Keratinocyte (primary cell): Measurements from ENCODE around the gene OLIG1. TPM values are rescaled to one million over a fixed set of nuclear protein-coding genes. Genes with fewer than 3 reads are reported as not detected.

ENCODE experiments used
- DNase-seq: peaks from one replicate; pipeline ENCODE4 v3.0.0-alpha.2; 2011; ENCODE audit warnings: low read depth, missing footprints, low spot score
- FAIRE-seq: peaks from 2 replicates; lab custom pipeline; 2011; peaks lifted over from hg19 to GRCh38; lab: Jason Lieb, UNC
- H2AFZ ChIP-seq: 2 replicates; pipeline ENCODE4 v1.6.0; 2012; ENCODE audit warnings: low read length, control low read depth, inconsistent platforms; ENCODE audit not compliant: control insufficient read depth
- H3K27ac ChIP-seq: 2 replicates; pipeline ENCODE4 v1.5.1; 2011; ENCODE audit warnings: low read length; ENCODE audit not compliant: control insufficient read depth, insufficient read depth
- H3K27me3 ChIP-seq: 3 replicates; pipeline ENCODE4 v1.6.0; 2011; ENCODE audit warnings: low read length; ENCODE audit not compliant: control insufficient read depth, insufficient read depth; ENCODE audit errors: extremely low read depth
- H3K36me3 ChIP-seq, 2 experiments: 2 replicates in 1 of 2; 3 replicates in 1 of 2; pipeline ENCODE4 v1.5.1; 2011; ENCODE audit warnings: low read length in 2 of 2, mild to moderate bottlenecking in 1 of 2; ENCODE audit not compliant: control insufficient read depth in 2 of 2, insufficient read depth in 2 of 2; ENCODE audit errors: extremely low read depth in 1 of 2
- H3K4me1 ChIP-seq: 3 replicates; pipeline ENCODE4 v1.5.1; 2011; ENCODE audit warnings: low read length; ENCODE audit not compliant: control insufficient read depth, insufficient read depth; ENCODE audit errors: extremely low read depth
- H3K4me2 ChIP-seq: 3 replicates; pipeline ENCODE4 v1.6.0; 2011; ENCODE audit warnings: low read depth, low read length; ENCODE audit not compliant: control insufficient read depth, insufficient read depth; ENCODE audit errors: extremely low read depth
- H3K4me3 ChIP-seq, 3 experiments: fragments of 200-600 bp in 1 of 3; sonication (generic) in 1 of 3; 2 replicates in 2 of 3; 3 replicates in 1 of 3; pipeline ENCODE4 v1.5.1; 2011 to 2016; ENCODE audit warnings: low read length in 3 of 3, mild to moderate bottlenecking in 3 of 3, control low read depth in 2 of 3, inconsistent platforms in 1 of 3, low read depth in 1 of 3, mixed read lengths in 1 of 3, mixed run types in 1 of 3, moderate library complexity in 1 of 3; ENCODE audit not compliant: control insufficient read depth in 2 of 3, insufficient read depth in 2 of 3; ENCODE audit errors: extremely low read depth in 1 of 3
- H3K79me2 ChIP-seq: 2 replicates; pipeline ENCODE4 v1.6.0; 2012; ENCODE audit warnings: low read length; ENCODE audit not compliant: control insufficient read depth, insufficient read depth
- H3K9ac ChIP-seq: 3 replicates; pipeline ENCODE4 v1.6.0; 2011; ENCODE audit warnings: low read length; ENCODE audit not compliant: control insufficient read depth, insufficient read depth; ENCODE audit errors: extremely low read depth
- H3K9me1 ChIP-seq: 3 replicates; pipeline ENCODE4 v1.6.0; 2011; ENCODE audit warnings: low read length; ENCODE audit not compliant: control insufficient read depth, insufficient read depth; ENCODE audit errors: extremely low read depth
- H3K9me3 ChIP-seq: 2 replicates; pipeline ENCODE4 v1.5.1; 2012; ENCODE audit warnings: low read depth, low read length; ENCODE audit not compliant: control insufficient read depth
- H4K20me1 ChIP-seq: 3 replicates; pipeline ENCODE4 v1.6.0; 2011; ENCODE audit warnings: low read length; ENCODE audit not compliant: control insufficient read depth, insufficient read depth; ENCODE audit errors: extremely low read depth
- CTCF ChIP-seq, 3 experiments: IDR thresholded peaks in 1 of 3; conservative IDR thresholded peaks in 1 of 3; optimal IDR thresholded peaks in 1 of 3; 2 replicates in 2 of 3; 3 replicates in 1 of 3; pipeline versions ENCODE3 to v1.5.1; 2011; ENCODE audit warnings: low read length in 3 of 3, mild to moderate bottlenecking in 3 of 3, moderate library complexity in 2 of 3, control low read depth in 1 of 3, inconsistent platforms in 1 of 3; ENCODE audit not compliant: insufficient read depth in 2 of 3; ENCODE audit errors: extremely low read depth in 1 of 3
- EZH2 ChIP-seq: IDR thresholded peaks from one replicate; pipeline ENCODE4 v1.6.1; 2012; ENCODE audit warnings: inconsistent platforms, mild to moderate bottlenecking, low read length, moderate library complexity
- dilution Hi-C: fragments of 300-500 bp; cut with MboI; formaldehyde crosslinking; loops from one replicate; pipeline ENCODE4 v1.7.0; 2020; ENCODE audit warnings: low sequenced_read_pairs; ENCODE audit not compliant: extremely low pct_ligation_motif_present
- polyA plus RNA-seq, 5 experiments: library from polyadenylated mRNA; depleted of rRNA in 3 of 5; stranded (reverse) in 3 of 5; stranded (forward) in 1 of 5; unstranded in 1 of 5; fragments of >200 nt; gene quantifications; 1 replicate in 1 of 5; 2 replicates in 3 of 5; 3 replicates in 1 of 5; pipeline versions ENCODE4 v1.2.1 to v1.2.3, GENCODE V29; 2011 to 2012; ENCODE audit warnings: missing spikeins in 2 of 5, low read depth in 1 of 5, low replicate concordance in 1 of 5

The OLIG1 gene
- polyA plus RNA-seq, 1 donor (not counting 4 experiments of a cell fraction or from before 2014, with no cell fraction given) = not detected

- Histone ChIP-seq H3K9me1 (no peaks in the 10 kb centered on the region), H4K20me1 (no peaks in the 10 kb centered on the region), H3K79me2 (no peaks in the 10 kb centered on the region), H3K4me3 (no peak overlapping the region), H3K27me3 (peaks cover 14% of the 10 kb centered on the region), H2AFZ (no peak overlapping the region), H3K4me2 (no peak overlapping the region), H3K36me3 (no peaks in the 10 kb centered on the region), H3K9ac (no peak overlapping the region), H3K9me3 (no peaks in the 10 kb centered on the region), H3K4me1 (no peaks in the 10 kb centered on the region), H3K27ac (no peak overlapping the region)
- TF ChIP-seq CTCF (optimal IDR thresholded peaks at IDR 0.05 in 1 of 3, IDR thresholded peaks at IDR 0.05 in 1 of 3, conservative IDR thresholded peaks at IDR 0.05 in 1 of 3; ENCODE audit: extremely low read depth in 1 of 3, insufficient read depth in 2 of 3, low read length in 3 of 3) (no peak), EZH2 (no peak)
- dilution Hi-C loops = no loop called here
- no peak for FAIRE-seq
- no peak for DNase-seq
These were observed 26.5 kb downstream of the OLIG1 start for GRCh38 chr21:33096426-33096825.

- Histone ChIP-seq H3K9me3 (no peaks in the 10 kb centered on the region), H3K4me2 (no peak overlapping the region), H3K9me1 (no peaks in the 10 kb centered on the region), H3K79me2 (no peaks in the 10 kb centered on the region), H3K27me3 (peaks cover 21% of the 10 kb centered on the region), H2AFZ (no peak overlapping the region), H3K36me3 (no peaks in the 10 kb centered on the region), H3K4me3 (no peak overlapping the region), H3K9ac (no peak overlapping the region), H3K27ac (no peak overlapping the region), H3K4me1 (no peaks in the 10 kb centered on the region), H4K20me1 (no peaks in the 10 kb centered on the region)
- DNase-seq (no peak), FAIRE-seq (no peak)
- dilution Hi-C loops = no loop called here
- TF ChIP-seq EZH2 (no peak), CTCF (optimal IDR thresholded peaks at IDR 0.05 in 1 of 3, IDR thresholded peaks at IDR 0.05 in 1 of 3, conservative IDR thresholded peaks at IDR 0.05 in 1 of 3; ENCODE audit: extremely low read depth in 1 of 3, insufficient read depth in 2 of 3, low read length in 3 of 3) (no peak)
These were observed 29.2 kb downstream of the OLIG1 start for GRCh38 chr21:33099131-33099530.
